Parathyroid adenoma (tissue), 2 donors: ENCODE measurements around the gene F10.
"Not testable (repeated sequence)": the region's sequence is repeated elsewhere in the genome, so short reads cannot be mapped to it uniquely, and the experiment has no call there.

Source experiments
- H2AFZ ChIP-seq: fragments of 300-600 bp; sonication (generic); one replicate; pipeline ENCODE4 v1.7.0; 2017; ENCODE audit warnings: antibody characterized with exemption, mild to moderate bottlenecking
- H3K27ac ChIP-seq: fragments of 300-600 bp; sonication (generic); one replicate; pipeline ENCODE4 v1.7.0; 2017
- H3K27me3 ChIP-seq: fragments of 300-600 bp; sonication (generic); one replicate; pipeline ENCODE4 v1.7.0; 2017; ENCODE audit warnings: low read length; ENCODE audit not compliant: control insufficient read depth, insufficient read depth
- H3K36me3 ChIP-seq: fragments of 300-600 bp; sonication (generic); one replicate; pipeline ENCODE4 v1.7.0; 2017; ENCODE audit warnings: low read length; ENCODE audit not compliant: control insufficient read depth, insufficient read depth
- H3K4me1 ChIP-seq: fragments of 300-600 bp; sonication (generic); one replicate; pipeline ENCODE4 v1.7.0; 2017; ENCODE audit warnings: control low read depth
- H3K4me2 ChIP-seq: fragments of 300-600 bp; sonication (generic); one replicate; pipeline ENCODE4 v1.7.0; 2017; ENCODE audit warnings: low read length
- H3K4me3 ChIP-seq: fragments of 300-600 bp; sonication (generic); one replicate; pipeline ENCODE4 v1.7.0; 2017; ENCODE audit warnings: low read depth, low read length
- H3K79me2 ChIP-seq: fragments of 300-600 bp; sonication (generic); one replicate; pipeline ENCODE4 v1.7.0; 2017; ENCODE audit warnings: control low read depth
- H3K9ac ChIP-seq: fragments of 300-600 bp; sonication (generic); one replicate; pipeline ENCODE4 v1.7.0; 2017; ENCODE audit warnings: mild to moderate bottlenecking
- H3K9me3 ChIP-seq: fragments of 300-600 bp; sonication (generic); one replicate; pipeline ENCODE4 v1.7.0; 2017; ENCODE audit warnings: low read length; ENCODE audit not compliant: control insufficient read depth
- TF ChIP-seq, protein P1 (sequence below): fragments of 300-600 bp; sonication (generic); IDR thresholded peaks from one replicate; pipeline ENCODE4 v1.7.0; 2017; ENCODE audit warnings: antibody characterized with exemption, mild to moderate bottlenecking
- donor health status: primary hyperparathyroidism.

Gene F10

DNA sequence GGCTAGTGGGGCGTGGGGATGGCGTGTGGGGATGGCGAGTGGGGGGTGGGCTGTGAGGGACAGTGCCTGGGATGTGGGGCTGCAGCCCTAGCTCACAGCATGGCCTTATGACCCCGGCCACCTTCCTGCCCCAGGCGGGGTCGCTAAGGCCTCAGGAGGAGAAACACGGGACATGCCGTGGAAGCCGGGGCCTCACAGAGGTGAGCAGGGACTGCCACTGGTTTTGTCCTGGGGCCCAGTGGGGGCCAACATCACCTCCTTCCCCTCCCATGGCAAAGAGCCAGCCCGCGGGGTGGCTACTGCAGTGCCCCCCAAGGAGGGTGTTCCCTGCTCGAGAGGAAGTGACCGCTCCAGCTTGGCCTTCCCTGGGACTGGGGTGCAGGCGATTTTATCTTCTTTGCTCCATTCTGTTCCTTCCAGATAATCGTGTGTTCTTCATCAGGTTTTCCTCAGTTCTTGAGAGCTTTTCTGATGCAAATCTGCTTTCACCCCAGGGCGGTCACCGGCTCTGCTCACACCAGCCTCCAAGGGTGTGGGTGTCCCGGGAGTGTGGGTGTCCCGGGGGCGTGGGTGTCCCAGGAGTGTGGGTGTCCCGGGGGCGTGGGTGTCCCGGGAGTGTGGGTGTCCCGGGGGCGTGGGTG lies 15.8 kb upstream of the F10 start:
- TF ChIP-seq, protein P1, sequence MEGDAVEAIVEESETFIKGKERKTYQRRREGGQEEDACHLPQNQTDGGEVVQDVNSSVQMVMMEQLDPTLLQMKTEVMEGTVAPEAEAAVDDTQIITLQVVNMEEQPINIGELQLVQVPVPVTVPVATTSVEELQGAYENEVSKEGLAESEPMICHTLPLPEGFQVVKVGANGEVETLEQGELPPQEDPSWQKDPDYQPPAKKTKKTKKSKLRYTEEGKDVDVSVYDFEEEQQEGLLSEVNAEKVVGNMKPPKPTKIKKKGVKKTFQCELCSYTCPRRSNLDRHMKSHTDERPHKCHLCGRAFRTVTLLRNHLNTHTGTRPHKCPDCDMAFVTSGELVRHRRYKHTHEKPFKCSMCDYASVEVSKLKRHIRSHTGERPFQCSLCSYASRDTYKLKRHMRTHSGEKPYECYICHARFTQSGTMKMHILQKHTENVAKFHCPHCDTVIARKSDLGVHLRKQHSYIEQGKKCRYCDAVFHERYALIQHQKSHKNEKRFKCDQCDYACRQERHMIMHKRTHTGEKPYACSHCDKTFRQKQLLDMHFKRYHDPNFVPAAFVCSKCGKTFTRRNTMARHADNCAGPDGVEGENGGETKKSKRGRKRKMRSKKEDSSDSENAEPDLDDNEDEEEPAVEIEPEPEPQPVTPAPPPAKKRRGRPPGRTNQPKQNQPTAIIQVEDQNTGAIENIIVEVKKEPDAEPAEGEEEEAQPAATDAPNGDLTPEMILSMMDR, result no peak
- Histone ChIP-seq H3K36me3 (no peaks in the 10 kb centered on the region), H3K9me3 (no peaks in the 10 kb centered on the region), H3K27me3 (no peaks in the 10 kb centered on the region), H3K4me3 (no peak overlapping the region), H3K79me2 (no peaks in the 10 kb centered on the region), H3K4me2 (no peak overlapping the region), H2AFZ (no peak overlapping the region), H3K27ac (no peak overlapping the region), H3K4me1 (no peaks in the 10 kb centered on the region), H3K9ac (no peak overlapping the region)

DNA sequence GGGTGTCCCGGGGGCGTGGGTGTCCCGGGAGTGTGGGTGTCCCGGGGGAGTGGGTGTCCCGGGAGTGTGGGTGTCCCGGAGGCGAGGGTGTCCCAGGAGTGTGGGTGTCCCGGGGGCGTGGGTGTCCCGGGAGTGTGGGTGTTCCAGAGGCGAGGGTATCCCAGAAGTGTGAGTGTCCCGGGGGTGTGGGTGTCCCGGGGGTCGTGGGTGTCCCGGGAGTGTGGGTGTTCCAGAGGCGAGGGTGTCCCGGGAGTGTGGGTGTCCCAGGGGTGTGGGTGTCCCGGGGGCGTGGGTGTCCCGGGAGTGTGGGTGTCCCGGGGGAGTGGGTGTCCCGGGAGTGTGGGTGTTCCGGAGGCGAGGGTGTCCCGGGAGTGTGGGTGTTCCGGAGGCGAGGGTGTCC lies 14.1 kb upstream of the F10 start:
- not testable (repeated sequence) for H3K27ac ChIP-seq, H3K4me2 ChIP-seq, H3K9me3 ChIP-seq, H3K4me3 ChIP-seq, H3K9ac ChIP-seq, H3K36me3 ChIP-seq, H2AFZ ChIP-seq, H3K27me3 ChIP-seq, H3K4me1 ChIP-seq, H3K79me2 ChIP-seq

DNA sequence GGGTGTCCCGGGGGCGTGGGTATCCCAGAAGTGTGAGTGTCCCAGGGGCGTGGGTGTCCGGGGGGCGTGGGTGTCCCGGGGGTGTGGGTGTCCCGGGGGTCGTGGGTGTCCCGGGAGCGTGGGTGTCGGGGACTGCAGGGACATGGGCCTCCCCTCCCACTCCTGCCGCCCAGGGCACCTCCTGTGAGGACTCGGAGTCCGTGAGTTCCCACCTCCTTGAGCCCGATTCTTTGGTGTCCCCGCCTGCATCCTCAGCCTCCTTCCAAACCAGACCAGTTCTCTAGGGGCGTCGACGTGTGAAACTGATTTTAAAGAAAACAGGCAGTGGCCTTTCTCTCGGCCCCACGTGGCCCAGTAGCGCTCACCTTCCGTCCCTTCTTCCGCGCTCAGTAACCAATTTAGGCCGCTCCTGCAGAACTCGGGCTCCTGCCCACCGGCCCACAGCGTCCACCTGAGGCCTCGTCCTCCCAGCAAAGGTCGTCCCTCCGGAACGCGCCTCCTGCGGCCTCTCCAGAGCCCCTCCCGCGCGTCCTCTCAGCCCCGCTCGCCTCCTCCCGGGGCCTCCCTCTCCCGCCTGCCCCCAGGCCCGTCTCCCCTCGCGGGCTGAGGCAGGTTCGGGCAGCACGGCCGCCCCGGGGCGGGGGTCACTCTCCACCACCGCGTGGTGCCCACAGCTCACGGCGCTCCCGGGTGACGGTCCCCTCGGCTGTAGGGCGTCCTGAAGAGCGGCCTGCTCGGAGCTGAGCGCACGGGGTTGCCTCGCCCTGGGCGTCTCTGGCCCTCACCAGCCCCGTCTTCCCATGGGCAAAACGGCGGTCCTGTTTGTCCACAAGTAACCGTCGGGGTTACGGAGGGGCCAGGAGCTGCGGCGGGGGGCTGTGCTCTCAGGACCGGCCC lies 13.2 kb upstream of the F10 start:
- no peaks in the 10 kb centered on the region for H3K4me1 ChIP-seq
- H3K4me3 ChIP-seq, result no peak overlapping the region

DNA sequence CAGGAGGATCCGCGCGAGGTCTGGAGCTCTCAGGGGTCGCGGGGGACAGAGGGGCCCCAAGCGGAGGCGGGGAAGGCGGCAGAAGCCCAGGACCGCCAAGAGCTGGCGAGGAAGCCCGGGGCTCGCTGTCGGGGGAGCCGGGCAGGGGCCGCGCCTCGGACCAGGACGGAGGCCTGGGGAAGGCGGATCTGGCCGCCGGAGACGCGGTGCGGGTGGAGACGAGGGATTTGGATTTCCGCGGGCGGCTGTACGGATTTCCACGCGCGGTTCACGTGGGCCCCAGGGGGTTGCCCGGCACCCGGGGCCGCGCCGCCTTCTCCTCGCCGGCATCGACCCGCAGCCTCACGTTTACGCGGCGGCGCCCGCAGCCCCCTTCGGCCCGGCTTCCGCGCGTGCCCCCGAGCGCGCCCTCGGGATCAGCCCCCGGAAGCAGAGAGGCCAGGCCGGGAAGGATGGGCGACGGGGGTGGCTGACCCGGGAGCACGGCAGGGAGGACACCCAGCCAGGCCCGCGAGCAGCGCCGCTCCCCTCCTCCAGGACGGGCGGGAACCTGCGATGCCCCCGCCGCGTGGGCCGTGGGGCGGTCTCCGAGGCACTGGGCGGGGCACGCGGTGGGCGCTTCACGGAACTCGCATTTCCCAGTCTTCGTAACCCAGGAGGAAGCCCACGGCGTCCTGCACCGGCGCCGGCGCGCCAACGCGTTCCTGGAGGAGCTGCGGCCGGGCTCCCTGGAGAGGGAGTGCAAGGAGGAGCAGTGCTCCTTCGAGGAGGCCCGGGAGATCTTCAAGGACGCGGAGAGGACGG lies 12.3 kb upstream of the F10 start:
- Histone ChIP-seq H3K27ac (no peak overlapping the region), H3K9me3 (no peaks in the 10 kb centered on the region), H3K4me1 (no peaks in the 10 kb centered on the region), H3K79me2 (no peaks in the 10 kb centered on the region), H3K9ac (no peak overlapping the region), H2AFZ (peak overlapping the region; percentile 56), H3K4me3 (peak overlapping the region; percentile 48), H3K27me3 (no peaks in the 10 kb centered on the region), H3K36me3 (no peaks in the 10 kb centered on the region), H3K4me2 (peak overlapping the region; percentile 74)
- TF ChIP-seq, protein P1, result no peak

More for the DNA sequence above, 13.2 kb upstream of the F10 start:
- H3K36me3 ChIP-seq, result no peaks in the 10 kb centered on the region
- H3K4me2 ChIP-seq, result peak overlapping the region; percentile 74
- TF ChIP-seq, protein P1, result no peak
- H3K27ac ChIP-seq, result no peak overlapping the region
- H2AFZ ChIP-seq, result no peak overlapping the region
- no peaks in the 10 kb centered on the region for H3K79me2 ChIP-seq
- no peaks in the 10 kb centered on the region for H3K27me3 ChIP-seq
- H3K9me3 ChIP-seq, result no peaks in the 10 kb centered on the region
- H3K9ac ChIP-seq, result no peak overlapping the region

DNA sequence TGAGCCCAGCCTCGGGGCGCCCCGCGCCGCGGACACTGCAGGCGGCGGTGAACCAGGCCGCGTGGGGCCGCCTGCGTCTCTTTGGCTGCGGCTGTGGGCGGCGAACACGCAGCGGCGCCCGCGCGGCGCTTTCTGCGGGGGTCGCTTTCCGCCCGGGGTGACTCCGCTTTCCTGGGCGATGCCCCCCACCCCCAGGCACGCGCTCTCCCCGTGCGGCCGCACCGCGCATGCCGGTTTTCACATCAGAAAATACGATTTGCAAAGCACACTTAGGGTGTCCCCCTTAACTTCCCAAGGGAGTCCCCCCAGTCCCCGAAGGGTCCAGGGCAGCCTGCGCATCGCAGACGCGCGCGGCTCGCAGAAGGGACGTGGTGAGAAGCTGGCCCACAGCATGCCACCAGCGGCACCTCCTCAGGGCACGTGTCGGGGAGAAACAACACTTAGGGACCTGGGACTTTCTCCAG lies 11.7 kb upstream of the F10 start:
- Histone ChIP-seq H2AFZ (peak overlapping the region; percentile 56), H3K27ac (no peak overlapping the region), H3K4me2 (peak overlapping the region; percentile 74), H3K27me3 (no peaks in the 10 kb centered on the region), H3K4me3 (peak overlapping the region; percentile 48), H3K79me2 (no peaks in the 10 kb centered on the region), H3K9me3 (no peaks in the 10 kb centered on the region), H3K4me1 (no peaks in the 10 kb centered on the region), H3K9ac (no peak overlapping the region), H3K36me3 (no peaks in the 10 kb centered on the region)
- TF ChIP-seq, protein P1, result no peak

DNA sequence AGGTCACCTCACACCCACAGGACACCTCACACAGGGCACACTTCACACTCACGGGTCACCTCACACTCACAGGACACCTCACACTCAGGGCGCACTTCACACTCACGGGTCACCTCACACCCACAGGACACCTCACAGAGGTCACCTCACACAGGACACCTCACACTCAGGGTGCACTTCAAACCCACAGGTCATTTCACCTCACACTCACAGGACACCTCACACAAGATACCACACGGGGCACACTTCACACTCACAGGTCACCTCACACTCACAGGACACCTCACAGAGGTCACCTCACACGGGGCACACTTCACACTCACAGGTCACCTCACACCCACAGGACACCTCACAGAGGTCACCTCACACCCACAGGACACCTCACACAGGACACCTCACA lies 10.8 kb upstream of the F10 start:
- H3K27me3 ChIP-seq, H3K4me2 ChIP-seq, H3K27ac ChIP-seq, H3K4me3 ChIP-seq, H3K4me1 ChIP-seq, H3K79me2 ChIP-seq, H3K9ac ChIP-seq, H2AFZ ChIP-seq, H3K36me3 ChIP-seq, H3K9me3 ChIP-seq: not testable (repeated sequence)

DNA sequence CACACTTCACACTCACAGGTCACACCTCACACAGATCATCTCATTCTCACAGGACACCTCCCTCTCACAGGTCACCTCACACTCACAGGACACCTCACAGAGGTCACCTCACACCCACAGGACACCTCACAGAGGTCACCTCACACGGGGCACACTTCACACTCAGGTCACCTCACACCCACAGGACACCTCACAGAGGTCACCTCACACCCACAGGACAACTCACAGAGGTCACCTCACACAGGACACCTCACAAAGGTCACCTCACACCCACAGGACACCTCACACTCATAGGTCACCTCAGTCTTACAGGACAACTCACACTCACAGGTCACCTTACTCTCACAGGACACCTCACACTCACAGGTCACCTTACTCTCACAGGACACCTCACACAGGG lies 10.1 kb upstream of the F10 start:
- not testable (repeated sequence) for H3K27ac ChIP-seq, H3K9me3 ChIP-seq, H2AFZ ChIP-seq, H3K4me2 ChIP-seq, H3K27me3 ChIP-seq, H3K4me1 ChIP-seq, H3K79me2 ChIP-seq, H3K4me3 ChIP-seq, H3K36me3 ChIP-seq, H3K9ac ChIP-seq
